CD14-positive monocyte (primary cell): ENCODE results near the gene CAMK4. TPM values are rescaled to one million over a fixed set of nuclear protein-coding genes. Genes with fewer than 3 reads are reported as not detected.

Experiments used
- DNase-seq, 3 donors: peaks; one replicate each; pipeline ENCODE4 v3.0.0-alpha.2; 2011 to 2022
- H2AFZ ChIP-seq: 2 replicates; pipeline ENCODE4 v1.6.0; 2012; ENCODE audit warnings: mild to moderate bottlenecking, low read depth, low read length, inconsistent platforms; ENCODE audit not compliant: insufficient read depth, poor library complexity, severe bottlenecking
- H3K27ac ChIP-seq, 2 donors: 1 replicate in 1 of 2; 2 replicates in 1 of 2; pipeline ENCODE4 v1.5.1; 2012 to 2013; ENCODE audit warnings: low read length in 2 of 2, control low read depth in 1 of 2, inconsistent platforms in 1 of 2, low read depth in 1 of 2, mild to moderate bottlenecking in 1 of 2
- H3K27me3 ChIP-seq, 2 donors: one replicate each; pipeline versions ENCODE4 v1.6.0 to v1.6.1; 2011 to 2013; ENCODE audit warnings: low read length in 2 of 2; ENCODE audit not compliant: control insufficient read depth in 2 of 2, insufficient read depth in 2 of 2
- H3K36me3 ChIP-seq, 2 donors: replicated peaks in 1 of 2; 1 replicate in 1 of 2; 2 replicates in 1 of 2; pipeline versions ENCODE4 v1.5.1 to v1.6.1; 2012 to 2013; ENCODE audit warnings: low read length in 2 of 2, control low read depth in 1 of 2, inconsistent platforms in 1 of 2, mild to moderate bottlenecking in 1 of 2; ENCODE audit not compliant: insufficient read depth in 2 of 2, control insufficient read depth in 1 of 2
- H3K4me1 ChIP-seq, 2 donors: 1 replicate in 1 of 2; 2 replicates in 1 of 2; pipeline versions ENCODE4 v1.5.1 to v1.6.1; 2012 to 2013; ENCODE audit warnings: low read length in 2 of 2, control low read depth in 1 of 2, inconsistent platforms in 1 of 2, mild to moderate bottlenecking in 1 of 2, moderate library complexity in 1 of 2; ENCODE audit not compliant: insufficient read depth in 2 of 2, control insufficient read depth in 1 of 2
- H3K4me2 ChIP-seq: replicated peaks from 2 replicates; pipeline ENCODE3; 2012; ENCODE audit warnings: low read length, moderate library complexity, mild to moderate bottlenecking; ENCODE audit not compliant: poor library complexity, severe bottlenecking; ENCODE audit errors: extremely low read depth
- H3K4me3 ChIP-seq, 3 experiments: fragments of 200-600 bp in 1 of 3; sonication (generic) in 1 of 3; replicated peaks in 1 of 3; 1 replicate in 2 of 3; 2 replicates in 1 of 3; pipeline ENCODE4 v1.5.1; 2011 to 2013; ENCODE audit warnings: low read length in 3 of 3, mild to moderate bottlenecking in 3 of 3, control low read depth in 2 of 3, low read depth in 2 of 3, inconsistent platforms in 1 of 3, moderate library complexity in 1 of 3
- H3K79me2 ChIP-seq: 2 replicates; pipeline ENCODE4 v1.6.0; 2012; ENCODE audit warnings: mild to moderate bottlenecking, control low read depth, inconsistent platforms, low read length, moderate library complexity; ENCODE audit not compliant: insufficient read depth
- H3K9ac ChIP-seq: 2 replicates; pipeline ENCODE4 v1.6.0; 2017; ENCODE audit warnings: low read length, mild to moderate bottlenecking; ENCODE audit not compliant: insufficient read depth, poor library complexity, severe bottlenecking
- H3K9me3 ChIP-seq, 2 donors: replicated peaks in 1 of 2; 1 replicate in 1 of 2; 2 replicates in 1 of 2; pipeline versions ENCODE4 v1.5.1 to v1.6.1; 2012 to 2013; ENCODE audit warnings: low read length in 2 of 2, control low read depth in 1 of 2; ENCODE audit not compliant: control insufficient read depth in 1 of 2, insufficient read depth in 1 of 2
- H4K20me1 ChIP-seq: 2 replicates; pipeline ENCODE4 v1.6.0; 2012; ENCODE audit warnings: mild to moderate bottlenecking, low read length, control low read depth, moderate library complexity; ENCODE audit not compliant: insufficient read depth
- H3K27ac Mint-ChIP-seq, 7 donors: one replicate each; pipeline ENCODE4 v1.8.0; 2020; ENCODE audit warnings: mild to moderate bottlenecking in 7 of 7, mixed read lengths in 7 of 7, moderate library complexity in 6 of 7, inconsistent platforms in 2 of 7
- H3K27me3 Mint-ChIP-seq, 3 donors: one replicate each; pipeline ENCODE4 v1.8.0; 2021 to 2022; ENCODE audit warnings: low read depth in 3 of 3, mild to moderate bottlenecking in 3 of 3, mixed read lengths in 3 of 3, moderate library complexity in 3 of 3, inconsistent platforms in 1 of 3
- H3K36me3 Mint-ChIP-seq, 2 donors: one replicate each; pipeline ENCODE4 v1.8.0; 2020; ENCODE audit warnings: mixed read lengths in 2 of 2, inconsistent platforms in 1 of 2, mild to moderate bottlenecking in 1 of 2
- H3K4me1 Mint-ChIP-seq: one replicate; pipeline ENCODE4 v1.8.0; 2020; ENCODE audit warnings: mild to moderate bottlenecking, mixed read lengths
- H3K4me3 Mint-ChIP-seq, 2 donors: one replicate each; pipeline ENCODE4 v1.8.0; 2020; ENCODE audit warnings: mild to moderate bottlenecking in 2 of 2, mixed read lengths in 2 of 2, moderate library complexity in 1 of 2
- H3K9me3 Mint-ChIP-seq, 7 donors: one replicate each; pipeline ENCODE4 v1.8.0; 2020 to 2022; ENCODE audit warnings: mixed read lengths in 7 of 7, mild to moderate bottlenecking in 6 of 7, moderate library complexity in 6 of 7, inconsistent platforms in 2 of 7
- CTCF ChIP-seq: fragments of 200-600 bp; IDR thresholded peaks from one replicate; pipeline ENCODE4 v1.8.0; 2022; ENCODE audit warnings: antibody characterized with exemption, mild to moderate bottlenecking
- WGBS: methylation state at CpG from one replicate; pipeline ENCODE4 v1.1.5; 2013; ENCODE audit warnings: missing lambda C conversion rate; ENCODE audit not compliant: insufficient coverage; 5-methylcytosine and 5-hydroxymethylcytosine counted together
- intact Hi-C, 2 donors: fragments of 100-400 bp; cut with micrococcal nuclease; formaldehyde crosslinking; loops; one replicate each; pipeline versions ENCODE4 v1.15.0 to v1.15.1; 2023
- polyA plus RNA-seq, 3 donors: library from polyadenylated mRNA; depleted of rRNA in 1 of 3; unstranded in 2 of 3; stranded (reverse) in 1 of 3; fragments of 300-500 nt in 2 of 3; fragments of >200 nt in 1 of 3; fragmentation: Illumina TruSeq in 2 of 3; gene quantifications; 1 replicate in 2 of 3; 2 replicates in 1 of 3; pipeline ENCODE4 v1.2.3, GENCODE V29; 2012 to 2021

Gene CAMK4
- polyA plus RNA-seq, 3 donors, result 0.24 to 0.28 TPM; not detected in 1

GRCh38 chr5:111231119-111231518 lies 6.9 kb downstream of the CAMK4 start:
- Mint-ChIP-seq H3K9me3 (peaks cover 0 to 2% (median 0%) of the 10 kb centered on the region in 7 donors), H3K27ac (no peak overlapping the region), H3K27me3 (peaks cover 9 to 16% (median 15%) of the 10 kb centered on the region in 3 donors), H3K36me3 (no peaks in the 10 kb centered on the region), H3K4me3 (no peak overlapping the region), H3K4me1 (no peaks in the 10 kb centered on the region)
- no peaks in the 10 kb centered on the region for H3K36me3 ChIP-seq
- 100% methylated on average over 1 of the region's 1 CpG for WGBS
- no peak overlapping the region for H3K4me3 ChIP-seq
- DNase-seq, result no peak
- TF ChIP-seq CTCF, result no peak
- no peak overlapping the region for H3K4me2 ChIP-seq
- H3K4me1 ChIP-seq, result no peaks in the 10 kb centered on the region
- no peaks in the 10 kb centered on the region for H3K9me3 ChIP-seq
- H4K20me1 ChIP-seq, result no peaks in the 10 kb centered on the region
- H3K79me2 ChIP-seq, result no peaks in the 10 kb centered on the region
- intact Hi-C loops, result no loop called here
- H3K27ac ChIP-seq, result no peak overlapping the region
- peaks cover 10 to 11% of the 10 kb centered on the region in 2 donors for H3K27me3 ChIP-seq
- H2AFZ ChIP-seq, result no peak overlapping the region
- no peak overlapping the region for H3K9ac ChIP-seq

DNA sequence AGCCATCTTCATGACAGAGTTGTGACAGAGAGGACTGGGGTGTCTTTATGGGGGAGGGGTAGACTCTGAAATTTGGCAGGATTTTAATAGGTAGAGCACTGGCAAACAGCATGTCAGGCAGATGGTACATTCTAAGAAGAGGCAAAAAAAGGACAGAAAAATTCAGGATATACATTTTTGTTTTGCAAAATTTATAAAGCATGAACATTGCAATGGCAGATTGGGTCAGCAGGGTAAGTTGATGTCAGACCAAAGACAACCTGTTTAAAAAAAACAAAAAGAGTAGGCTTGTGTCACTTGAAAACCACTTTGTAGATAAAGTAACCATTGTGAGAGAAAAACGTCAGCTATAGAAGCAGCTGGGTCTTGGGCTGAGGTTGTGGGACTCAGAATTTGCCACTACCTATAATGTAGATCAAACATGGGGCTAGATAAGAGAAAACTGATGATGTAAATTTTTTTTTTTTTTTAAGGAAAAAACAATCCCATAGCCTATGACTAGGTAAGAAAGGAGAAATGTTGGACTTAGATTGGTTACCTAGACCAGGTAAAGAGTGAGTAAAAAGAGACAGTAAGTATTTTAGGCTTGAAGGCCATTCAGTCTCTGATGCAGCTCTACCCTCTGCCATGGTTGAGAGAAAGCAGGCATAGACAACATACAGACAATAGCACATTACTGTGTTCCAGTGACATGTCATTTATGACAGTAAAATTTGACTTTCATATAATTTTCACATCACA lies 8.3 kb downstream of the CAMK4 start:
- Mint-ChIP-seq H3K9me3 (peaks cover 0 to 2% (median 0%) of the 10 kb centered on the region in 7 donors), H3K27me3 (peaks cover 7 to 9% (median 7%) of the 10 kb centered on the region in 3 donors), H3K27ac (no peak overlapping the region), H3K4me1 (no peaks in the 10 kb centered on the region), H3K36me3 (no peaks in the 10 kb centered on the region), H3K4me3 (no peak overlapping the region)
- no peak overlapping the region for H2AFZ ChIP-seq
- no peak for DNase-seq
- H3K27ac ChIP-seq, result no peak overlapping the region
- H3K36me3 ChIP-seq, result no peaks in the 10 kb centered on the region
- H3K9me3 ChIP-seq, result no peaks in the 10 kb centered on the region
- H3K4me2 ChIP-seq, result no peak overlapping the region
- no CpG with 5 or more reads among the region's 1 CpG for WGBS
- no peak for TF ChIP-seq CTCF
- no peak overlapping the region for H3K4me3 ChIP-seq
- H3K27me3 ChIP-seq, result peaks cover 0 to 3% of the 10 kb centered on the region in 2 donors
- intact Hi-C loops, result no loop called here
- H3K4me1 ChIP-seq, result no peaks in the 10 kb centered on the region
- H4K20me1 ChIP-seq, result no peaks in the 10 kb centered on the region
- no peaks in the 10 kb centered on the region for H3K79me2 ChIP-seq
- H3K9ac ChIP-seq, result no peak overlapping the region
